Caco-2 (cell line): ENCODE results near the gene MAML2. TPM values are rescaled to one million over a fixed set of nuclear protein-coding genes. Genes with fewer than 3 reads are reported as not detected.

Experiments
- BruUV-seq: library from RNA; stranded (reverse); fragments of 400-500 nt; replicated peaks from 2 replicates; lab custom pipeline; 2021; lab: Mats Ljungman, UMichigan
- CTCF ChIA-PET: fragments of 300-600 bp; sonication (Branson Sonifier 250); formaldehyde crosslinking; loops from one replicate; lab custom pipeline; 2022; ENCODE audit warnings: antibody characterized with exemption; lab: Charles Lee
- POLR2A ChIA-PET: fragments of 300-600 bp; sonication (Branson Sonifier 250); formaldehyde crosslinking; loops from one replicate; lab custom pipeline; 2022; ENCODE audit warnings: antibody characterized with exemption; lab: Charles Lee
- DNase-seq, 2 experiments: peaks; one replicate each; pipeline versions ENCODE4 v3.0.0 to v3.0.0-alpha.2; 2020 to 2022
- H3K27me3 ChIP-seq: replicated peaks from 2 replicates; pipeline ENCODE4 v1.6.0; 2011; ENCODE audit warnings: low read length; ENCODE audit not compliant: control insufficient read depth, insufficient read depth
- H3K36me3 ChIP-seq: 2 replicates; pipeline ENCODE4 v1.5.1; 2011; ENCODE audit warnings: low read length; ENCODE audit not compliant: control insufficient read depth, insufficient read depth
- H3K4me1 ChIP-seq: fragments of 250-450 bp; sonication (Bioruptor Pico); 2 replicates; pipeline ENCODE4 v1.5.1; 2020; ENCODE audit warnings: mild to moderate bottlenecking
- H3K4me3 ChIP-seq: 2 replicates; pipeline ENCODE4 v1.5.1; 2011; ENCODE audit warnings: low read depth, mild to moderate bottlenecking, control low read depth, low read length
- H3K9me3 ChIP-seq: fragments of 250-450 bp; sonication (Bioruptor Pico); 2 replicates; pipeline ENCODE4 v1.5.1; 2020; ENCODE audit warnings: mild to moderate bottlenecking, moderate library complexity
- H3K27ac Mint-ChIP-seq: one replicate; pipeline ENCODE4 v1.8.0; 2022; ENCODE audit warnings: mixed read lengths; ENCODE audit not compliant: unreplicated experiment
- H3K27me3 Mint-ChIP-seq: one replicate; pipeline ENCODE4 v1.8.0; 2022; ENCODE audit warnings: mixed read lengths; ENCODE audit not compliant: insufficient read depth, unreplicated experiment
- H3K36me3 Mint-ChIP-seq: one replicate; pipeline ENCODE4 v1.8.0; 2022; ENCODE audit warnings: mild to moderate bottlenecking, mixed read lengths; ENCODE audit not compliant: insufficient read depth, unreplicated experiment
- H3K4me1 Mint-ChIP-seq: one replicate; pipeline ENCODE4 v1.8.0; 2022; ENCODE audit warnings: low read depth, mixed read lengths; ENCODE audit not compliant: unreplicated experiment
- H3K4me3 Mint-ChIP-seq: one replicate; pipeline ENCODE4 v1.8.0; 2022; ENCODE audit warnings: mild to moderate bottlenecking, moderate library complexity, mixed read lengths; ENCODE audit not compliant: unreplicated experiment
- H3K9me3 Mint-ChIP-seq: one replicate; pipeline ENCODE4 v1.8.0; 2022; ENCODE audit warnings: mixed read lengths; ENCODE audit not compliant: unreplicated experiment
- CTCF ChIP-seq, 2 experiments: fragments of 200-600 bp in 1 of 2; IDR thresholded peaks; 1 replicate in 1 of 2; 2 replicates in 1 of 2; pipeline versions ENCODE4 v1.5.1 to v1.8.0; 2011 to 2022; ENCODE audit warnings: antibody characterized with exemption in 1 of 2, control low read depth in 1 of 2, inconsistent platforms in 1 of 2, low read depth in 1 of 2, low read length in 1 of 2, mild to moderate bottlenecking in 1 of 2, moderate library complexity in 1 of 2; ENCODE audit not compliant: insufficient read depth in 1 of 2, severe bottlenecking in 1 of 2, unreplicated experiment in 1 of 2
- intact Hi-C: fragments of 100-400 bp; cut with micrococcal nuclease; formaldehyde crosslinking; loops from one replicate; pipeline ENCODE4 v1.10.0; 2022; ENCODE audit not compliant: unreplicated experiment
- total RNA-seq: library from RNA; stranded (reverse); gene quantifications from 2 replicates; pipeline ENCODE4 v1.2.3, GENCODE V29; 2022

MAML2 gene
- total RNA-seq, 1 experiment from 2014 or later, result 11.5 TPM

- DNase-seq, result no peak
- Mint-ChIP-seq H3K4me3 (peak overlapping the region; percentile 93), H3K27ac (peak overlapping the region; percentile 68), H3K36me3 (no peaks in the 10 kb centered on the region), H3K9me3 (no peaks in the 10 kb centered on the region), H3K27me3 (no peaks in the 10 kb centered on the region), H3K4me1 (peaks cover 32% of the 10 kb centered on the region)
- Histone ChIP-seq H3K36me3 (no peaks in the 10 kb centered on the region), H3K4me1 (peaks cover 27% of the 10 kb centered on the region), H3K4me3 (peak overlapping the region; percentile 66), H3K27me3 (no peaks in the 10 kb centered on the region), H3K9me3 (no peaks in the 10 kb centered on the region)
- ChIA-PET POLR2A (interaction anchor here (0.5 to 1.6 kb wide), 7 partner anchors 47 to 493 kb away, joined by 3 to 13 read pairs (median 4); partner anchors contain the start of genes CCDC82 and JRKL), CTCF (interaction anchor here (0.5 to 4.0 kb wide), 80 partner anchors 8 to 553 kb away, joined by 3 to 119 read pairs (median 5); partner anchors contain the start of genes CCDC82, FAM76B, JRKL and MTMR2)
- intact Hi-C loops, result loop anchor here (2.0 to 5.0 kb wide), 5 partner anchors 33 to 505 kb away; partner anchors contain the start of gene MTMR2
- TSS peak; percentile 83 for BruUV-seq
- no peak for TF ChIP-seq CTCF (IDR thresholded peaks at IDR 0.05; ENCODE audit: insufficient read depth in 1 of 2, low read depth in 1 of 2, low read length in 1 of 2, severe bottlenecking in 1 of 2, unreplicated experiment in 1 of 2)
These were observed 708 bp downstream of the MAML2 start for GRCh38 chr11:96342014-96342960.

GRCh38 chr11:96341211-96342013 is 1.6 kb downstream of the MAML2 start:
- H3K4me3 Mint-ChIP-seq, result peak overlapping the region; percentile 93
- no peaks in the 10 kb centered on the region for H3K27me3 ChIP-seq
- CTCF ChIA-PET, result interaction anchor here (0.7 to 4.0 kb wide), 15 partner anchors 9 to 552 kb away, joined by 3 to 119 read pairs (median 6); partner anchors contain the start of genes CCDC82, FAM76B and JRKL
- H3K36me3 Mint-ChIP-seq, result no peaks in the 10 kb centered on the region
- no peaks in the 10 kb centered on the region for H3K36me3 ChIP-seq
- H3K4me1 ChIP-seq, result peaks cover 36% of the 10 kb centered on the region
- POLR2A ChIA-PET, result interaction anchor here (0.5 kb wide), 1 partner anchor 327 kb away, joined by 3 read pairs; no protein-coding TSS in a partner anchor
- no peaks in the 10 kb centered on the region for H3K9me3 ChIP-seq
- H3K27ac Mint-ChIP-seq, result peak overlapping the region; percentile 68
- peak overlapping the region; percentile 66 for H3K4me3 ChIP-seq
- H3K27me3 Mint-ChIP-seq, result no peaks in the 10 kb centered on the region
- DNase-seq, result peak; percentile 45 to 50
- intact Hi-C loops, result loop anchor here (2.0 to 5.0 kb wide), 5 partner anchors 33 to 505 kb away; partner anchors contain the start of gene MTMR2
- H3K4me1 Mint-ChIP-seq, result peaks cover 36% of the 10 kb centered on the region
- TF ChIP-seq CTCF (IDR thresholded peaks at IDR 0.05; ENCODE audit: insufficient read depth in 1 of 2, low read depth in 1 of 2, low read length in 1 of 2, severe bottlenecking in 1 of 2, unreplicated experiment in 1 of 2), result peak; percentile 28 to 72
- no peaks in the 10 kb centered on the region for H3K9me3 Mint-ChIP-seq
- no TSS peak for BruUV-seq
